K562 (cell line): ENCODE results near the gene RDH13.

Source experiments
- CHD1 ChIP-seq: fragments of 200-600 bp; sonication (generic); IDR thresholded peaks from one replicate; pipeline ENCODE4 v1.6.1; 2012; ENCODE audit warnings: mild to moderate bottlenecking, moderate library complexity, low read length, inconsistent platforms
- CTCF ChIP-seq, 3 experiments: IDR thresholded peaks in 2 of 3; conservative IDR thresholded peaks in 1 of 3; 2 replicates each; pipeline ENCODE4 v1.5.1; 2011 to 2012; ENCODE audit warnings: low read length in 3 of 3, mild to moderate bottlenecking in 3 of 3, control low read depth in 2 of 3, improper control_type of control experiment in 1 of 3, inconsistent platforms in 1 of 3, low read depth in 1 of 3, mixed read lengths in 1 of 3, moderate library complexity in 1 of 3; ENCODE audit not compliant: insufficient read depth in 2 of 3
- MIER1 ChIP-seq: fragments of 450-650 bp; IDR thresholded peaks from 2 replicates; pipeline ENCODE4 v1.6.1; 2016; ENCODE audit warnings: antibody characterized with exemption, mild to moderate bottlenecking, low read depth
- ZNF274 ChIP-seq: IDR thresholded peaks from 2 replicates; pipeline ENCODE4 v1.6.1; 2011; ENCODE audit warnings: low read depth, mild to moderate bottlenecking, low read length, moderate library complexity, borderline replicate concordance
- ZNF644 ChIP-seq: fragments of 200-800 bp; sonication (Bioruptor generic); IDR thresholded peaks from 2 replicates; pipeline ENCODE4 v1.6.1; 2016; ENCODE audit warnings: low read depth, missing genetic modification characterization, missing compliant biosample characterization
- TF ChIP-seq, protein P1 (sequence below): fragments of 250-450 bp; sonication (Bioruptor Pico); IDR thresholded peaks from 2 replicates; pipeline ENCODE4 v1.8.0; 2022; ENCODE audit warnings: moderate library complexity, mild to moderate bottlenecking, inconsistent platforms

GRCh38 chr19:55082020-55082851 is 19.3 kb upstream of the RDH13 start:
- no peak for TF ChIP-seq ZNF644
- no peak for TF ChIP-seq ZNF274
- TF ChIP-seq MIER1: no peak
- TF ChIP-seq CTCF (IDR thresholded peaks at IDR 0.05 in 2 of 3, conservative IDR thresholded peaks at IDR 0.05 in 1 of 3; ENCODE audit: insufficient read depth in 2 of 3, low read depth in 1 of 3, low read length in 3 of 3): no peak
- TF ChIP-seq CHD1: no peak
- TF ChIP-seq, protein P1, sequence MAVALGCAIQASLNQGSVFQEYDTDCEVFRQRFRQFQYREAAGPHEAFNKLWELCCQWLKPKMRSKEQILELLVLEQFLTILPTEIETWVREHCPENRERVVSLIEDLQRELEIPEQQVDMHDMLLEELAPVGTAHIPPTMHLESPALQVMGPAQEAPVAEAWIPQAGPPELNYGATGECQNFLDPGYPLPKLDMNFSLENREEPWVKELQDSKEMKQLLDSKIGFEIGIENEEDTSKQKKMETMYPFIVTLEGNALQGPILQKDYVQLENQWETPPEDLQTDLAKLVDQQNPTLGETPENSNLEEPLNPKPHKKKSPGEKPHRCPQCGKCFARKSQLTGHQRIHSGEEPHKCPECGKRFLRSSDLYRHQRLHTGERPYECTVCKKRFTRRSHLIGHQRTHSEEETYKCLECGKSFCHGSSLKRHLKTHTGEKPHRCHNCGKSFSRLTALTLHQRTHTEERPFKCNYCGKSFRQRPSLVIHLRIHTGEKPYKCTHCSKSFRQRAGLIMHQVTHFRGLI (CRISPR knock-in tag): no peak
